ENCODE data around the gene PTBP1. TPM values are rescaled to one million over a fixed set of nuclear protein-coding genes. Genes with fewer than 3 reads are reported as not detected.

The PTBP1 gene
- total and polyA plus RNA-seq, 2 donors (not counting 1 experiment from before 2014, with no cell fraction given), result 137 to 309 TPM

GRCh38 chr19:765179-765738 is 32.0 kb upstream of the PTBP1 start:
- H3K79me2 ChIP-seq (ENCODE audit: control insufficient read depth, insufficient read depth, low read length), result no peaks in the 10 kb centered on the region
- H3K4me2 ChIP-seq (replicated peaks; ENCODE audit: low read depth, low read length, poor library complexity, severe bottlenecking), result no peak overlapping the region
- H3K4me3 ChIP-seq (ENCODE audit: control extremely low read depth in 1 of 5, extremely low read depth in 1 of 5, insufficient read depth in 1 of 5, low read depth in 2 of 5, low read length in 4 of 5), result no peak overlapping the region
- peaks cover under 1% of the 10 kb centered on the region for H3K4me1 Mint-ChIP-seq
- H3K4me1 ChIP-seq (ENCODE audit: control insufficient read depth in 2 of 2, insufficient read depth in 2 of 2, low read length in 2 of 2), result peaks cover 0 to under 1% of the 10 kb centered on the region in 2 donors
- ChIA-PET POLR2A (no interaction called here), CTCF (no interaction called here)
- peaks cover 0 to 22% (median 0%) of the 10 kb centered on the region in 4 experiments for H3K27me3 ChIP-seq (replicated peaks in 1 of 4; ENCODE audit: control extremely low read depth in 1 of 4, control insufficient read depth in 3 of 4, insufficient read depth in 4 of 4, low read length in 3 of 4)
- H3K9me3 ChIP-seq (ENCODE audit: control extremely low read depth in 1 of 3, control insufficient read depth in 2 of 3, insufficient read depth in 1 of 3, low read length in 2 of 3), result peaks cover 0 to 16% (median 0%) of the 10 kb centered on the region in 3 donors
- WGBS (ENCODE audit: insufficient coverage), result 100% methylated on average over 5 of the region's 7 CpGs
- peak; percentile 5 for DNase-seq
- no peaks in the 10 kb centered on the region for H4K20me1 ChIP-seq (ENCODE audit: control insufficient read depth, insufficient read depth, low read length, poor library complexity, severe bottlenecking)
- no peak overlapping the region for H3K4me3 Mint-ChIP-seq
- no peaks in the 10 kb centered on the region for H3K36me3 ChIP-seq (replicated peaks in 1 of 2; ENCODE audit: control extremely low read depth in 1 of 2, control insufficient read depth in 1 of 2, extremely low read depth in 1 of 2, insufficient read depth in 2 of 2, low read length in 1 of 2)
- H3K27ac ChIP-seq (ENCODE audit: low read length in 2 of 2), result no peak overlapping the region
- H3K27me3 Mint-ChIP-seq, result peaks cover 5% of the 10 kb centered on the region
- H3K9ac ChIP-seq (ENCODE audit: low read length), result no peak overlapping the region
- no peaks in the 10 kb centered on the region for H3K9me3 Mint-ChIP-seq (ENCODE audit: insufficient read depth)
- TF ChIP-seq EZH2 (IDR thresholded peaks at IDR 0.05; ENCODE audit: borderline replicate concordance, insufficient read depth, low read depth, low read length, poor library complexity, severe bottlenecking), result no peak
- TF ChIP-seq, protein P1, sequence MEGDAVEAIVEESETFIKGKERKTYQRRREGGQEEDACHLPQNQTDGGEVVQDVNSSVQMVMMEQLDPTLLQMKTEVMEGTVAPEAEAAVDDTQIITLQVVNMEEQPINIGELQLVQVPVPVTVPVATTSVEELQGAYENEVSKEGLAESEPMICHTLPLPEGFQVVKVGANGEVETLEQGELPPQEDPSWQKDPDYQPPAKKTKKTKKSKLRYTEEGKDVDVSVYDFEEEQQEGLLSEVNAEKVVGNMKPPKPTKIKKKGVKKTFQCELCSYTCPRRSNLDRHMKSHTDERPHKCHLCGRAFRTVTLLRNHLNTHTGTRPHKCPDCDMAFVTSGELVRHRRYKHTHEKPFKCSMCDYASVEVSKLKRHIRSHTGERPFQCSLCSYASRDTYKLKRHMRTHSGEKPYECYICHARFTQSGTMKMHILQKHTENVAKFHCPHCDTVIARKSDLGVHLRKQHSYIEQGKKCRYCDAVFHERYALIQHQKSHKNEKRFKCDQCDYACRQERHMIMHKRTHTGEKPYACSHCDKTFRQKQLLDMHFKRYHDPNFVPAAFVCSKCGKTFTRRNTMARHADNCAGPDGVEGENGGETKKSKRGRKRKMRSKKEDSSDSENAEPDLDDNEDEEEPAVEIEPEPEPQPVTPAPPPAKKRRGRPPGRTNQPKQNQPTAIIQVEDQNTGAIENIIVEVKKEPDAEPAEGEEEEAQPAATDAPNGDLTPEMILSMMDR (IDR thresholded peaks at IDR 0.05), result no peak
- intact Hi-C loops (cut with micrococcal nuclease), result no loop called here
- no peak for ATAC-seq (ENCODE audit: low read depth)
- H3K27ac Mint-ChIP-seq, result no peak overlapping the region
- no peak overlapping the region for H2AFZ ChIP-seq (ENCODE audit: insufficient read depth, low read depth, low read length, poor library complexity, severe bottlenecking)

DNA sequence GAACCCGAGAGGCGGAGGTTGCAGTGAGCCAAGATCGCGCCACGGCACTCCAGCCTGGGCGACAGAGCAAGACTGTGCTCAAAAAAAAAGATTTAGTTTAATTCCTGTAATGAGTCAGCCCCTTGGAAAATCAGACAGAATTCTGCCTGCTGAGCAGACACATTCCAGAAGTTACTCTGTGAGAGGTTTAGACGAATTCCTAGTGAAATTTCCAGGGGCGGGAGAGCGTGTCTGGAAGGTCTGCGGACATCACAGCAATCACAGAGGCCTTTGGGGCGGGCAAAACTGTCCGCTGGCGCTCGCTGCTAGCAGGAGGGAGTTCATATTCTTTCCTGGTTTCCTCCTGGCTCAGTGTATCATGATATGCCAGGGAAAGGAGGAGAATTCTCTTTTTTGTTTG is 28.8 kb upstream of the PTBP1 start:
- H3K27me3 ChIP-seq (replicated peaks in 1 of 4; ENCODE audit: control extremely low read depth in 1 of 4, control insufficient read depth in 3 of 4, insufficient read depth in 4 of 4, low read length in 3 of 4), result peaks cover 0 to 31% (median 0%) of the 10 kb centered on the region in 4 experiments

More for the DNA sequence above, 28.8 kb upstream of the PTBP1 start:
- no peak overlapping the region for H3K4me3 Mint-ChIP-seq
- H3K27ac Mint-ChIP-seq, result no peak overlapping the region
- H3K4me3 ChIP-seq (ENCODE audit: control extremely low read depth in 1 of 5, extremely low read depth in 1 of 5, insufficient read depth in 1 of 5, low read depth in 2 of 5, low read length in 4 of 5), result no peak overlapping the region
- H4K20me1 ChIP-seq (ENCODE audit: control insufficient read depth, insufficient read depth, low read length, poor library complexity, severe bottlenecking), result no peaks in the 10 kb centered on the region
- intact Hi-C loops (cut with micrococcal nuclease), result no loop called here
- no peak for DNase-seq
- ATAC-seq (ENCODE audit: low read depth), result no peak
- peaks cover 0 to 3% of the 10 kb centered on the region in 2 donors for H3K4me1 ChIP-seq (ENCODE audit: control insufficient read depth in 2 of 2, insufficient read depth in 2 of 2, low read length in 2 of 2)
- POLR2A ChIA-PET, result no interaction called here
- H3K27ac ChIP-seq (ENCODE audit: low read length in 2 of 2), result no peak overlapping the region
- H3K9me3 Mint-ChIP-seq (ENCODE audit: insufficient read depth), result no peaks in the 10 kb centered on the region
- CTCF ChIA-PET, result interaction anchor here (1.0 to 1.5 kb wide), 2 partner anchors 155 to 216 kb away, joined by 5 read pairs; partner anchors contain the start of gene WDR18
- H2AFZ ChIP-seq (ENCODE audit: insufficient read depth, low read depth, low read length, poor library complexity, severe bottlenecking), result no peak overlapping the region
- H3K4me1 Mint-ChIP-seq, result peaks cover 2% of the 10 kb centered on the region
- H3K79me2 ChIP-seq (ENCODE audit: control insufficient read depth, insufficient read depth, low read length), result no peaks in the 10 kb centered on the region
- no peak overlapping the region for H3K9ac ChIP-seq (ENCODE audit: low read length)
- H3K36me3 ChIP-seq (replicated peaks in 1 of 2; ENCODE audit: control extremely low read depth in 1 of 2, control insufficient read depth in 1 of 2, extremely low read depth in 1 of 2, insufficient read depth in 2 of 2, low read length in 1 of 2), result no peaks in the 10 kb centered on the region
- peaks cover 0 to 6% (median 0%) of the 10 kb centered on the region in 3 donors for H3K9me3 ChIP-seq (ENCODE audit: control extremely low read depth in 1 of 3, control insufficient read depth in 2 of 3, insufficient read depth in 1 of 3, low read length in 2 of 3)
- H3K4me2 ChIP-seq (replicated peaks; ENCODE audit: low read depth, low read length, poor library complexity, severe bottlenecking), result no peak overlapping the region
- WGBS (ENCODE audit: insufficient coverage), result 94% methylated on average over 11 of the region's 14 CpGs
- TF ChIP-seq, protein P1 (IDR thresholded peaks at IDR 0.05), result no peak
- TF ChIP-seq EZH2 (IDR thresholded peaks at IDR 0.05; ENCODE audit: borderline replicate concordance, insufficient read depth, low read depth, low read length, poor library complexity, severe bottlenecking), result no peak
- peaks cover 10% of the 10 kb centered on the region for H3K27me3 Mint-ChIP-seq

Measured in B cell (primary cell).